ENCODE results near the gene TMEM184A.
A peak's percentile ranks its signal among the peaks of the same experiment; 100 is the strongest.

TMEM184A gene

GRCh38 chr7:1533547-1534329 lies 22.3 kb downstream of the TMEM184A start:
- Histone ChIP-seq H3K9me3 (ENCODE audit: control insufficient read depth, low read depth, low read length) (no peaks in the 10 kb centered on the region), H3K27me3 (ENCODE audit: control insufficient read depth, insufficient read depth, low read length) (no peaks in the 10 kb centered on the region), H3K4me3 (ENCODE audit: low read length) (no peak overlapping the region), H3K4me1 (ENCODE audit: control insufficient read depth, low read depth, low read length) (peaks cover 16% of the 10 kb centered on the region), H3K9ac (ENCODE audit: low read length) (no peak overlapping the region), H3K36me3 (ENCODE audit: control insufficient read depth, low read depth, low read length) (no peaks in the 10 kb centered on the region), H3K27ac (ENCODE audit: low read length) (no peak overlapping the region)

- Histone ChIP-seq H3K4me3 (ENCODE audit: low read length) (no peak overlapping the region), H3K36me3 (ENCODE audit: control insufficient read depth, low read depth, low read length) (no peaks in the 10 kb centered on the region), H3K9ac (ENCODE audit: low read length) (no peak overlapping the region), H3K9me3 (ENCODE audit: control insufficient read depth, low read depth, low read length) (no peaks in the 10 kb centered on the region), H3K27me3 (ENCODE audit: control insufficient read depth, insufficient read depth, low read length) (no peaks in the 10 kb centered on the region), H3K27ac (ENCODE audit: low read length) (no peak overlapping the region), H3K4me1 (ENCODE audit: control insufficient read depth, low read depth, low read length) (peaks cover 16% of the 10 kb centered on the region)
Observed at GRCh38 chr7:1533255-1533546, 22.8 kb downstream of the TMEM184A start.

- Histone ChIP-seq H3K4me3 (ENCODE audit: low read length) (no peak overlapping the region), H3K27ac (ENCODE audit: low read length) (no peak overlapping the region), H3K4me1 (ENCODE audit: control insufficient read depth, low read depth, low read length) (peaks cover 13% of the 10 kb centered on the region), H3K9ac (ENCODE audit: low read length) (no peak overlapping the region), H3K36me3 (ENCODE audit: control insufficient read depth, low read depth, low read length) (no peaks in the 10 kb centered on the region), H3K27me3 (ENCODE audit: control insufficient read depth, insufficient read depth, low read length) (no peaks in the 10 kb centered on the region), H3K9me3 (ENCODE audit: control insufficient read depth, low read depth, low read length) (no peaks in the 10 kb centered on the region)
Observed at GRCh38 chr7:1532456-1533254, 23.4 kb downstream of the TMEM184A start.

GRCh38 chr7:1531979-1532455 lies 24.0 kb downstream of the TMEM184A start:
- Histone ChIP-seq H3K9me3 (ENCODE audit: control insufficient read depth, low read depth, low read length) (no peaks in the 10 kb centered on the region), H3K27ac (ENCODE audit: low read length) (no peak overlapping the region), H3K4me3 (ENCODE audit: low read length) (no peak overlapping the region), H3K4me1 (ENCODE audit: control insufficient read depth, low read depth, low read length) (peaks cover 9% of the 10 kb centered on the region), H3K9ac (ENCODE audit: low read length) (no peak overlapping the region), H3K36me3 (ENCODE audit: control insufficient read depth, low read depth, low read length) (no peaks in the 10 kb centered on the region), H3K27me3 (ENCODE audit: control insufficient read depth, insufficient read depth, low read length) (no peaks in the 10 kb centered on the region)

GRCh38 chr7:1531263-1531978 lies 24.6 kb downstream of the TMEM184A start:
- H3K4me1 ChIP-seq (ENCODE audit: control insufficient read depth, low read depth, low read length): peaks cover 3% of the 10 kb centered on the region
- H3K27me3 ChIP-seq (ENCODE audit: control insufficient read depth, insufficient read depth, low read length): no peaks in the 10 kb centered on the region
- H3K36me3 ChIP-seq (ENCODE audit: control insufficient read depth, low read depth, low read length): no peaks in the 10 kb centered on the region
- peak overlapping the region; percentile 23 for H3K9ac ChIP-seq (ENCODE audit: low read length)
- H3K27ac ChIP-seq (ENCODE audit: low read length): no peak overlapping the region
- no peaks in the 10 kb centered on the region for H3K9me3 ChIP-seq (ENCODE audit: control insufficient read depth, low read depth, low read length)
- H3K4me3 ChIP-seq (ENCODE audit: low read length): peak overlapping the region; percentile 35

- Histone ChIP-seq H3K27me3 (ENCODE audit: control insufficient read depth, insufficient read depth, low read length) (no peaks in the 10 kb centered on the region), H3K4me3 (ENCODE audit: low read length) (no peak overlapping the region), H3K27ac (ENCODE audit: low read length) (no peak overlapping the region), H3K4me1 (ENCODE audit: control insufficient read depth, low read depth, low read length) (no peaks in the 10 kb centered on the region), H3K9me3 (ENCODE audit: control insufficient read depth, low read depth, low read length) (no peaks in the 10 kb centered on the region), H3K9ac (ENCODE audit: low read length) (no peak overlapping the region), H3K36me3 (ENCODE audit: control insufficient read depth, low read depth, low read length) (no peaks in the 10 kb centered on the region)
Observed at GRCh38 chr7:1530946-1531262, 25.1 kb downstream of the TMEM184A start.

- Histone ChIP-seq H3K9me3 (ENCODE audit: control insufficient read depth, low read depth, low read length) (no peaks in the 10 kb centered on the region), H3K4me1 (ENCODE audit: control insufficient read depth, low read depth, low read length) (no peaks in the 10 kb centered on the region), H3K27me3 (ENCODE audit: control insufficient read depth, insufficient read depth, low read length) (no peaks in the 10 kb centered on the region), H3K9ac (ENCODE audit: low read length) (no peak overlapping the region), H3K4me3 (ENCODE audit: low read length) (no peak overlapping the region), H3K27ac (ENCODE audit: low read length) (no peak overlapping the region), H3K36me3 (ENCODE audit: control insufficient read depth, low read depth, low read length) (no peaks in the 10 kb centered on the region)
Observed at GRCh38 chr7:1529383-1530116, 26.5 kb downstream of the TMEM184A start.

GRCh38 chr7:1526271-1526754 lies 29.7 kb downstream of the TMEM184A start:
- Histone ChIP-seq H3K9me3 (ENCODE audit: control insufficient read depth, low read depth, low read length) (no peaks in the 10 kb centered on the region), H3K36me3 (ENCODE audit: control insufficient read depth, low read depth, low read length) (no peaks in the 10 kb centered on the region), H3K27me3 (ENCODE audit: control insufficient read depth, insufficient read depth, low read length) (no peaks in the 10 kb centered on the region), H3K27ac (ENCODE audit: low read length) (no peak overlapping the region), H3K9ac (ENCODE audit: low read length) (no peak overlapping the region), H3K4me1 (ENCODE audit: control insufficient read depth, low read depth, low read length) (no peaks in the 10 kb centered on the region), H3K4me3 (ENCODE audit: low read length) (no peak overlapping the region)

- H3K9me3 ChIP-seq (ENCODE audit: control insufficient read depth, low read depth, low read length): no peaks in the 10 kb centered on the region
- H3K36me3 ChIP-seq (ENCODE audit: control insufficient read depth, low read depth, low read length): no peaks in the 10 kb centered on the region
- no peaks in the 10 kb centered on the region for H3K27me3 ChIP-seq (ENCODE audit: control insufficient read depth, insufficient read depth, low read length)
- no peak overlapping the region for H3K4me3 ChIP-seq (ENCODE audit: low read length)
- no peaks in the 10 kb centered on the region for H3K4me1 ChIP-seq (ENCODE audit: control insufficient read depth, low read depth, low read length)
- no peak overlapping the region for H3K9ac ChIP-seq (ENCODE audit: low read length)
- H3K27ac ChIP-seq (ENCODE audit: low read length): no peak overlapping the region
Observed at GRCh38 chr7:1525409-1525808, 30.6 kb downstream of the TMEM184A start.

- no peaks in the 10 kb centered on the region for H3K9me3 ChIP-seq (ENCODE audit: control insufficient read depth, low read depth, low read length)
- H3K4me1 ChIP-seq (ENCODE audit: control insufficient read depth, low read depth, low read length): no peaks in the 10 kb centered on the region
- H3K9ac ChIP-seq (ENCODE audit: low read length): no peak overlapping the region
- no peak overlapping the region for H3K4me3 ChIP-seq (ENCODE audit: low read length)
- H3K27ac ChIP-seq (ENCODE audit: low read length): no peak overlapping the region
- H3K27me3 ChIP-seq (ENCODE audit: control insufficient read depth, insufficient read depth, low read length): no peaks in the 10 kb centered on the region
- H3K36me3 ChIP-seq (ENCODE audit: control insufficient read depth, low read depth, low read length): no peaks in the 10 kb centered on the region
Observed at GRCh38 chr7:1523844-1524243, 32.2 kb downstream of the TMEM184A start.

- Histone ChIP-seq H3K4me1 (ENCODE audit: control insufficient read depth, low read depth, low read length) (no peaks in the 10 kb centered on the region), H3K9ac (ENCODE audit: low read length) (no peak overlapping the region), H3K27me3 (ENCODE audit: control insufficient read depth, insufficient read depth, low read length) (no peaks in the 10 kb centered on the region)
Observed at GRCh38 chr7:1523208-1523607, 32.8 kb downstream of the TMEM184A start.

More at GRCh38 chr7:1523208-1523607, 32.8 kb downstream of the TMEM184A start:
- Histone ChIP-seq H3K36me3 (ENCODE audit: control insufficient read depth, low read depth, low read length) (no peaks in the 10 kb centered on the region), H3K27ac (ENCODE audit: low read length) (no peak overlapping the region), H3K9me3 (ENCODE audit: control insufficient read depth, low read depth, low read length) (no peaks in the 10 kb centered on the region), H3K4me3 (ENCODE audit: low read length) (no peak overlapping the region)
